Posterior cingulate gyrus (tissue), 11 donors: ENCODE measurements around the gene PROSER3.
A peak's percentile ranks its signal among the peaks of the same experiment; 100 is the strongest.
"Not testable (repeated sequence)": the region's sequence is repeated elsewhere in the genome, so short reads cannot be mapped to it uniquely, and the experiment has no call there.

ENCODE experiments used
- DNase-seq, 10 donors: peaks; one replicate each; pipeline versions ENCODE4 v3.0.0 to v3.0.0-alpha.2; 2020 to 2021; ENCODE audit warnings: mixed read lengths in 3 of 10
- intact Hi-C: fragments of 100-400 bp; cut with DNase I; formaldehyde crosslinking; loops from one replicate; pipeline ENCODE4 v1.15.1; 2023

The PROSER3 gene

DNA sequence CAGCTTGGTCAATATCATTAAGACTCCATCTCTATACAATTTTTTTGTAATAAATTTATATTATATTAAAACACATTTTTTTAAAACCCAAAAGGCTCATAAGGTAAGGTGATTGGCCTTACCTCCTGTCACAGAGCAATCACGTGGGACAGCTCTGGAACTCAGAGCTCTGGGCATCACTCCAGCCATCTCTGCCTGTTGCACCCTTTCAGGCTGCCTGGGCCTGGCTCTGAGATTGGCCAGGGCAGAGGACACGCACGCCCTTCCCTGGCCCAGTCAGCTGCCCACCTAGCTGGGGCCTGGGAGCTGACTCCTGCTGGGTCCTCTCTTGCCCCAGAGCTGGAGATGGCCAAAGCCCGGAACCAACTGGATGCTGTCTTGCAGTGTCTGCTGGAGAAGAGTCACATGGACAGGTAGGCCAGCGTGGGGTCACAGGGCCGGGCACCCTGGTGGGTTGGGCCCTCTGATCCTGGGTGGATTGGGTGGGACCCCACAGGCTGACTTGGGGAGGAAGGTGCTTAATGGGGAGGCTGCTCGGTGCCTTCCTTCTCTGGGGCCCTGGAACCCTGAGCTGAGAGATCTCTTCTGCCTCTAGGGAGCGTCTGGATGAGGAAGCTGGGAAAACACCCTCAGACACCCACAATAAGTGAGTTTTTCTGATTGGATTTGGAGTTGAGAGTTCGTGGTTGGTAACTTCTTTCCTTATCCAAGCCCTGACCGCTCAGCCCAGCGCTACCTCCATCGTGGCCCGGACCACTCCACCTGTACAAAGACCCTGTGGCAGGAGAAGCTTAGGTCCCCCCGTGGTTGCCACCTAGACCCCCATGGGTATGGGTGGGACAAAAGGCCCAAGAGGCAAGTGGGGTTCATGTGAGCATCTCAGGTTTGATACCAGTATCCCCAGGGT, 5.9 kb upstream of the PROSER3 start:
- intact Hi-C loops = no loop called here
- no peak for DNase-seq

DNA sequence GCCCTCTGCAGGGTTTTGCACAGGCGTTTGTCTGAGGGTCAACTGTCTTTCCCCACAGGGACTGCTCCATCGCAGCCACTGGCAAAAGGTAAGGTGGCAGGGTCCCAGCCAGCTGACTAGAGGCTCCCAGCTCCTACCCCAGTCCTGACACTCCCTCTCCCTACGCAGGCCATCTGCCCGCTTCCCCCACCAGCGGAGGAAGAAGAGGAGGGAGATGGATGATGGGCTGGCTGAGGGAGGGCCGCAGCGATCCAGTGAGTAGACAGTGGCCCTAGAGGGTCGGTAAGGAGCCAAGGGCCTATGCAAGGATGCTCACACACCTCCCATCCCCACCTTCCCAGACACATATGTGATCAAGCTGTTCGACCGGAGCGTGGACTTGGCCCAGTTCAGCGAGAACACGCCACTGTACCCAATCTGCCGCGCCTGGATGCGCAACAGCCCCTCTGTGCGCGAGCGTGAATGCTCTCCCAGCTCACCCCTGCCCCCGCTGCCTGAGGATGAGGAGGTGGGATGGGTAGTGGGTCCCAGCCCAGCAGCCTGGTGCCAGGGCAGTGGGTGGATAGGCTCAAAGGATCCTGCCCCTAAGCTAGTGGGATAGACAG, 5.1 kb upstream of the PROSER3 start:
- intact Hi-C loops = no loop called here
- DNase-seq = peak in 1 of 10 donors; percentile 52

DNA sequence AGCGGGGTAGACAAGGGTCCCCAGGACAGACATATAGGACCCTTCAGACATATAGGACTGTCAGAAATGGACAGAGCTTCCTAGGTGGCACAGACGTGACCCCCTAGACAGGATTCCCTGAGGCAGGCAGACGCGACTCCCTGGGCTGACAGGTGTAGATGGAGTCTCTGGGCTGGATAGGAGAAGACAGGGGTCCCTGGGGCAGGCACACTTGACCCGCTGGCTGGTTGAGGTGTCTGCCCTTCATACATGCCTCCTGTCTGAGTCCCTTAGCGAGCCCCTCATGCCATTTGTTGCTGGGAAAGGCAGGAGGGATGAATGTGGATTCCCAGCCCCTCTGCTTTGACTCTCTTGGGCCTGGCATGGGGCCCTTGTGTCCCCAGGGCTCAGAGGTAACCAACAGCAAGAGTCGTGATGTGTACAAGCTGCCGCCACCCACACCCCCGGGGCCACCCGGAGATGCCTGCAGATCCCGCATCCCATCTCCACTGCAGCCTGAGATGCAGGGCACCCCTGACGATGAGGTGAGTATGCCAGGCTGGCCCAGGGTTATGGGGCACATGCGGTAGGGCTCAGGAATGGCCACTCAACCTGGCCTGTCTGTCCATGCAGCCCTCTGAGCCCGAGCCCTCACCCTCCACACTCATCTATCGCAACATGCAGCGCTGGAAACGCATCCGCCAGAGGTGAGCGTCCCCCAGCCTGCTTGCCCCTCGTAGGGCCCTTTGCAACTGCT, 4.2 kb upstream of the PROSER3 start:
- intact Hi-C loops = no loop called here
- no peak for DNase-seq

DNA sequence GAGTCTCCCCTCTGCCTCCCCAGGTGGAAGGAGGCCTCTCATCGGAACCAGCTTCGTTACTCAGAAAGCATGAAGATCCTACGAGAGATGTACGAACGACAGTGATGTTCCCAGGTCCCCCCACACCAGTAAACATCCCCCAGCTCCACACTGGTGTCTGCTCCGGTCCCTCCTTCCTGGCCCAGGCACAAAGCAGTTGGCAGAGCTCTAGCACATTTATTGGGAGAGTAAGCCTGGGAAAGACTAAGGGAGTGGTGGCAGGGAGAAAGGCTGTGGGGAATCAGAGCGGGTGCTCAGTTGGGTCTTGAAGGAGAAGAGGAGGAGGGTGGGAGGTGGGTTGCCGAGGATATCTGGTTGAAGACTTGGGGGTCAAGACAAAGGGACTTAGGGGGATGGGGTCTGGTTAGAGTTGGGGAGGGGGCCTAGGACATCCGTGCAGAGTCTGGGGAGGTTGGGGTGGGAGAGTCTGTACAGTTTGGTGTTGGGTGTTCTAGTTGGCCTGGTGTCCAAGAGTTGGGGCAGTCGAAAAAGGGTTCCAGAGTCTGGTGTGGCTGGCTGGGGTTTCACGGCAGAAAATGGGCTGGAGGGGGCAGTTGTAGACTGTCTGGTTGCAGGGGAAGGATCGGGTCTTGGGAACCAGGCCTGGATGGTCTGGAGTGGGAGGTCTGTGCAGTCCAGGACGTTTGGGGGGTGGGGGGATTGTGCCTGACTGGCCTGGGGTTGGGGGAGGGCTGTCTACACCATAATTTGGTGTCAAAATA, 3.4 kb upstream of the PROSER3 start:
- intact Hi-C loops = no loop called here
- no peak for DNase-seq

DNA sequence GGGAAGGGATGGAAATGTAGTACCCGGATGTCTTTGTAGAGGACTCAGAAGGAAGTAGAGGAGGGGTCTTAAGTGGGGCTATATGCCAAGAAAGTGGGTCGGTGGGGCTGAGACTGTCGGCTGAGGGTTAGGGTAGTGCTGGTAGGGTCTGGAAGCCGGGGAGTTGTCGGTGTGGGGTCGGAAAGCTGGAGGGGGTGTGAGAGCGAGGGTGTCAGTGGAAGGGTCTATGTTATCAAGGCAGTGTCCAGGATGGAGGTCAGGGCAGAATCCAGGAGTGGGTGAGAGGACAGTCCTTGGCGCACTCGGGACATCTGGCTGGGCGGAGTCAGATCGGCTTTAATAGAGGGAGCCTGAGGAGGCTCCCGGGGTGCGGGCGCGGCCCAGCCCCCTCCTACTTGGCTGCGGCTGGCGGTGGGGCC, 2.8 kb upstream of the PROSER3 start:
- intact Hi-C loops = no loop called here
- DNase-seq = peak in 1 of 10 donors; percentile 75

DNA sequence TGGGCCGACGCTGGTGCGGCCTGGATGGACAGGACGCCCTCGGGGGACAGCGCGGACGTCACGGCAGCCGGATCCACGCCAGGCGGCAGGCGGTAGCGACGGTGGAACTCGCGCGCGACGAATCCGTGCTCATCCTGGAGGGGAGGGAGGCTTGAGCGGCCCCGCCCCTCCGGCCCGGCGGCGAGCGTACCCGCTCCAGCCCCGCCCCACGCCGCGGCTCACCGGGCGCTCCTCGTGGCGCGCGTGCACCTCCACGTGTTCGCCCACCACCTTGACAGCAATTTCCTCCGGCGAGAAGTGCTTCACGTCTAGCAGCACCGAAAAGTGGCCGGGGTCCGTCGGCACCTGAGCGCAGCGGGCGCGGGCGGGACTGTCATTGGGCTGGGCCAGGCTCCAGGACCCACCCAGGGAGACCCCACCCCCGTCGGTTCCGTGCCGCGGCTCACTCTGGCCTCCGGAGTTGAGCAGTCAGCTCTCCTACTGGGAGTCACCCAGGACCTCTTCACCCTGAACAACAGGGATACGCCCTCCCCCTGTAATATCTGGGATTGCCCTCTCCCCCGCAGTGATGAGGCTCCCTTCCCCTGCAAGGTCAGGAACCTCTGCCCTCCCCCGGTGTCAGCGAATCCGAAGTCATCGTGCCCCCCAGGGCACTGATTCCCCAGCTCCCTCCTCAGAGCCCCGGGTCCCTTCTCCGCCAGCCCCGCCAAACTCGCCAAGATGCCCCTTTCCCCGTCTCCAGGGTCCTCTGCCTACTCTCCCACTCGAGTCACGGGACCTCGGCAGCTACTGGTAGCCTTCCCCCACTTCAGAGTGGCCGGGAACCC, 2.2 kb upstream of the PROSER3 start:
- peak in 1 of 10 donors; percentile 86 for DNase-seq
- intact Hi-C loops = no loop called here

DNA sequence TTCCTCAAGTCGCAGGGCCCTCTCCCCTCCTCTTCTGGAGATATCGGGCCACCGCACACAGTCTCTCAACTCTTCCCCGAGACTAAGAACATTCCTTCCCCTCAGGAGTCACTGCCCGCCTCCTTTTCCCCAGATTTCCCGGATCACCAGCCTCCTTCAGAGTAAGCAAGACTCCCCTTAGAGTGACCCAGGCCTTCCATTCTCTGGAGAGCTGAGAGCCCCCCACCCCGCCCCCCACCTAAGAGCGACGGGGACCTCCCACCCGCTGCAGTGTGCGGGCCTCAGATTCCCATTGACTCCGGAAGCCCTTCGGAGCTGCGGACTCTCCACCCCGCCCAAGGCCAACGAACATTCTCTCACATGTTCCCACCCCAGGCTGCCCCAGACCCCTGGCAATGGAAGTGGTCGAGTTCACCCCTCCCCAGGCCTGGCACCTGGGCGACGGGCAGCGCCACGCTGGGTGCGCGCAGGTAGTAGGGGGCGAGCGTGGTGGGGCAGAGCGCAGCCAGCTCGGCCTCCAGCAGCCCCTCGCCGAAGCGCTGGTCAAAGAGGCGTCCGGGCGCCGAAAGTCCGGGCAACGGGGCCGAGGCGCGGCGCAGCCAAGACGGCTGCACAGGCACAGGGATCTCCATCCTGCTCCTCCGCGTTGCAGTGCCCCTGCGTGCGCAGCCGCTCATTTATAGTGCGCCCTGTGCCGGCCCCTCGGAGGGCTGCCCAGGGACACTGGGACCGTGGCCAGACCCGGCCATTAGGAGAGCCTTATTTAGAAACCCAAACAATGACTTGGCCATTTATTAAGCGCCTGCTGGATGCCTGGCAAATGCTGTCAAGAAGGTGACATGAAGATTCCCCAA, 1.4 kb upstream of the PROSER3 start, which contains the start of gene HSPB6:
Gene HSPB6 (minus strand): TSS at position 653 of the 854 bp plus-strand sequence. CDS start 21 bp downstream, at position 632.
- intact Hi-C loops = no loop called here
- peak in 2 of 10 donors; percentile 85 to 88 for DNase-seq

DNA sequence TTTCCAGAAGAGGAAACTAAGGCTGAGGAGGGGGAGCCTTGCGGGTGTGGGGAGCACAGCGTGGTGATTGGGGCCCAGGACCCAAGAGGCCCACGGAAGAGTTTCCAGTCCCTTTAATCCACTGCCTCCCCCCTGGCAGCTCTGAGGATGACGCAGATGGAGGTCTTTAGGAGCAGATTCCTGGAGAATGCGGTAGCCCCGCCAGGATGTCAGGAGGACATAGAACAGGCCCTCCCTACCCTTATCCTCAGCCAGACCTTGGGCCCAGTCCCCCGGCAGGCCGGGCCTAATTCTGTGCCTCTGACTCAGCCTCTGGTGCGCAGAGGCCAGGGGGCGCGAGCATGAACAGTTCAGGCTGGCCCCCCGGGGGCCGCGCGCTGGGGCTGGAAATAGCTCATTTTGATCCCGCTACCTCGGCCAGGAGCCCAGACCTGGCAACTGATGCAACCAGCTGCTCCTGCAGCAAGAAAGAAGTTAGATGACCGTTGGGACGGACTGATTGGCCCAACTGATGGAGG, 686 bp upstream of the PROSER3 start:
- intact Hi-C loops = no loop called here
- DNase-seq = peak in 8 of 10 donors; percentile 36 to 92 (median 47)

DNA sequence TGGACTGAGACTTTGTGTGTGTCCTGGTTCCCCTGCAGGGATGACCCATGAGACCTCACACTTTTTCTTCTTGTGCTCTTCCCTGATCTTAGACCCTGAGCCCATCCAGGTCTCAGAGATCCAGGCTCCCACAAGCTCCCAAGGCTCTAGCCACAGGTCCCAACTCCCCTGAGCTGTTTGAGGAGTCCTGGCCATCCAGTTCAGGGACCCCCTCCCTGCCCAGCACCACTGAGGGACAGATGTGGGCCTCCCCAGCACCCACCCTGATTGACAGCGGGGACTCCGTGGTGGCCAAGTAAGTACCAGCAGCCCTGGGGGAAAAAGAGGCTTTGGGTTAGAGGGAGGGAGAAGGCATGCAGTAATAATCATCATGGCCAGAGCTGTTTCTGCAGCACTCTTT, 1.7 kb downstream of the PROSER3 start:
- DNase-seq = no peak
- intact Hi-C loops = no loop called here

DNA sequence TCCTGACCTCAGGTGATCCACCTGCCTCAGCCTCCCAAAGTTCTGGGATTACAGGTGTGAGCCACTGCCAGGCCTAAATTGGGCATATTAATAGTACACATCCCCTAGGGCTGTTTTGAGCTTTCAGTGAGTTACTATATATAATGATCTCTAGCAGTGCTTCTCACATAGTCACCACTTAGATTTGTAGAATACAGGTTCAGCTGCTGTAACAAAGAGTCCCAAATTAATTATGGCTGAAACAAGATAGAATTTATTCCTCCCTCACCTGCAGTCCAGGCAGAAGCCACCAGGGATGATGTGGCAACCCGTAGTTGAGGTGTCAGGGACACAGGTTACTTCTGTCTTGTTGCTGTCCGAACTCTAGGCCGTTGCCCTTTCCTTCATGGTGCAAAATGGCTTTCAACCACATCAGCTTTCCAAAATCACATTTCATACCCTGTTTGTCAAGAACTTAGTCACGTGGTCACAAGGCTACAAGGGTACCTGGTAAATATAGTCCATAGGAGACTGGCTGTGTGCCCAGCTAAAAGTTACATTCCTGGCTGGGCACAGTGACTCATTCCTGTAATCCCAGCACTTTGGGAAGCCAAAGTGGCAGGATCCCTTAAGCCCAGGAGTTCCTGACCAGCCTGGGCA, 2.9 kb downstream of the PROSER3 start:
- no peak for DNase-seq

DNA sequence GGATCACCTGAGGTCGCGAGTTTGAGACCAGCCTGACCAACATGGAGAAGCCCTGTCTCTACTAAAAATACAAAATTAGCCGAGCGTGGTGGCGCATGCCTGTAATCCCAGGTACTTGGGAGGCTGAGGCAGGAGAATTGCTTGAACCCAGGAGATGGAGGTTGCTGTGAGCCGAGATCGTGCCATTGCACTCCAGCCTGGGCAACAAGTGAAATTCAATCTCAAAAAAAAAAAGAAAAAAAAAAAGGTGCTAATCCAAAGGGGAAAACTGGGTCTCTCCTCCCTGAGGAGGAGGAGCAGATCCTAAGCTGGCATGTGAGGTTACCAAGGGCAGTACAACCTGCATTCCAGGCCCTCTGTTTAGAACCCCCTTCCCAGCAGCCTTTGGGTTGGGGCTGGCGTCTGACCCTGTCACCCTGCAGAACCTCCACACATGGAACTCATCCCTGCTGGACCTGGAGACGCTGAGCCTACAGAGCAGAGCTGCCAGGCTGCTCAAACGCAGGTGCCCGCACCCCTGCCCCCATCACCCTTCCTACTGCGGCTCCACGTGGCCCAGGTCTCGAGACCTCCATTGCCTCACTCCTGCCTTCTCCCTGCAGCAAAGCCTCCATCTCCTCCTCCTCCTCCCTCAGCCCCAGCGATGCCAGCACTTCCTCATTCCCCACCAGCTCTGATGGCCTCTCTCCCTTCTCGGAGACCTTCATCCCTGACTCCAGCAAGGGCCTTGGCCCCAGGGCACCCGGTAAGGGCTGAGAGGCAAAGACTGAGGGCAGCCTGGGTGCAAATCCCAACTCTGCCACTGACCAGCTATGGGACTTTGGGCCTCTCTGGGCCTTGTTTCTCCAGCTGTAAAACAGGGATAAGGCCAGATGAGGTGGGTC, 6.7 kb downstream of the PROSER3 start:
- intact Hi-C loops = no loop called here
- peak in 2 of 10 donors; percentile 8 to 67 for DNase-seq

More for the DNA sequence above, 2.9 kb downstream of the PROSER3 start:
- intact Hi-C loops = no loop called here

DNA sequence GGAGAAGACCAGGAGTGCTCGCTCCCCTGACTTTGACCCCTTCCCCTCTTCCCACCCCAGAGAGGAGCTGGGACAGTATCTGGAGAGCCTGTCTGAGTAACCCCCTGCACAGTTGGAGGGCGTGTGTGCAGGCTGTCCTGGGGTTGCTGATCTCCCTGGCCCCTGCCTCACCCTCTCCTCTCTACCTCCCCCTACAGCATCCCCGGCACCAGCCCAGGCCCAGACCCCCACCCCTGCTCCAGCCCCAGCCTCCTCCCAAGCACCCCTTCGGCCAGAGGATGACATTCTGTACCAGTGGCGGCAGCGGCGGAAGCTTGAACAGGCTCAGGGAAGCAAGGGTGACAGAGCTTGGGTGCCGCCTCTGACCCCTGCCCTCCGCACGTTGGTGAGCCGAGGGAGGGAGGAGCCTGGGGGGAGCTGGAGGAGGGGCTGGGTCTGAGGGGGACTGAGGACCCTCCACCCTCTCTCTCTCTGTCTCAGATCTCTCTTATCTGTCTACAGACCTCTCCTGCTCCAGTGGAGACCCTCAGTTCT, 8.7 kb downstream of the PROSER3 start:
- DNase-seq = peak in 1 of 10 donors; percentile 62
- intact Hi-C loops = no loop called here

DNA sequence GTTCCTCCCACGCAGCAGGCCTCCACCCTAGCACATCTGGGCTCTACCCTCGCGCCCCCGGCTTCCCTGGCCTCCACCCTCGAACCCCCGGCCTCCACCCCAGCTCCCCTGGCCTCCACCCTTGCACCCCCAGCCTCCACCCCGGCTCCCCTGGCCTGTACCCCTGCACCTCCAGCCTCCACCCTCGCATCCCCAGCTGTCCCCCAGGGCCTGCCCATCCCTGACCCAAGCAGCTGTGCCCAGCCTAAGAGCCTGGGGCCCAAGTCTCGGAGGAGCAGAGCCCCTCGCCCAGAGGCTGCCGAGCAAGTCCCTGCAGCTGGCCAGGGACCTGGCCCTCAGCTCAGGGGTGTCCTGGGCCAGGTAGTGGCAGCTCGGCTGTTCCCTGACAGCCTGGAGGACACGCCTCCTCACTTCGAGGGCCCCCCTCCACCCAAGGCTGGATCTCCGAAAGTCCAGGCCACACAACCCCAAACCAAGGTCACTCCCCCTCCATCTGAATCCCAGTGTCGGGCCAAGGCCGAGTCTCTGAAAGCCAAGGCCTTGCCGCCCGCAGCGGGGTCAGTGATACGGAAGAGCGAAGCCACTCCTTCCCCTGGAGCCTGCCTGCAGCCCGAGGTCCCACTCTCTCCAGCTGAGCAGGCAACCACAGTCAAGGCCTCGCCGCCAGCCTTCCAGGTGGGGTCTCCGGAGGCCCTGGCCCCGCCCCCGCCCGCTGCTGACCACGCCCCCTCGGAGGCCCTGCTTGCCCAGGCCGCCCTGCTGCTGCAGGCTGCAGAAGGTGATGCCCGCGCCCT, 9.5 kb downstream of the PROSER3 start:
- DNase-seq = peak in 1 of 10 donors; percentile 62
- intact Hi-C loops = no loop called here

DNA sequence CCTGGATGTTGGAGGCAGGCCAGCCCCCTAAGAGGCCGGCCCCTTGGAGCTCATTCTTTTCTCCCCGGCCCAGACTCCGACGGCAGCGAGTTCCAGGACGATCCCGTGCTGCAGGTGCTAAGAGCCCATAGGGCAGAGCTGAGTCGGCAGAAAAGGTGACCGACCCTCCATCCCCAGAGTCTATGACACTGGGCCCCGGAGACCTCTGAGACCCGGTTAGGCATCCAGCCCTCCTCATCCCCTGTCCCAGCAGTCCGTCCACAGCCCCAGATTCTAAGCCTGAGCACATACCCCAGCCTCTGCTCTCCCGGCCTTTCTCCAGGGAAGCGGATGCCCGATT, 10.1 kb downstream of the PROSER3 start:
- intact Hi-C loops = no loop called here
- peak in 1 of 10 donors; percentile 39 for DNase-seq

DNA sequence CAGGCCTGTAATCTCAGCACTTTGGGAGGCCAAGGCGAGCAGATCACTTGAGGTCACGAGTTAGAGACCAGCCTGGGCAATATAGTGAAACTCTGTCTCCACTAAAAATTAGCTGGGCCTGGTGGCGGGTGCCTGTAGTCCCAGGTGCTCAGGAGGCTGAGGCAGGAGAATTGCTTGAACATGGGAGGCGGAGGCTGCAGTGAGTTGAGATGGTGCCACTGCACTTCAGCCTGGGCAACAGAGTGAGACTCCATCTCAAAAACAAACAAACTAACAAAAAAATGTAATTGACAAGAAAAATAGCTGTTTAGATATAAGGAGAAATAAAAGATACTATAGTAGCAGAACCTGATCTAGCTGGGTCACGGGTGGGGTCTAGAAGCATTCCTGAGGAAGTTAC, 14.4 kb downstream of the PROSER3 start:
- DNase-seq = not testable (repeated sequence)
- intact Hi-C loops = loop anchor here (10.0 kb wide), 1 partner anchor 162 kb away; the partner anchor contains the start of gene LRFN3
